GM19468 (cell line): ENCODE results near the gene SMAD4.
A peak's percentile ranks its signal among the peaks of the same experiment; 100 is the strongest.
"Not testable (repeated sequence)": the region's sequence is repeated elsewhere in the genome, so short reads cannot be mapped to it uniquely, and the experiment has no call there.

ENCODE experiments used
- ATAC-seq: cut with Tn5 transposase; IDR thresholded peaks from one replicate; pipeline ENCODE4 v1.9.1; 2021; ENCODE audit warnings: mild to moderate bottlenecking, moderate library complexity, moderate number of reproducible peaks; ENCODE audit not compliant: unreplicated experiment; ENCODE audit errors: extremely low read depth

The SMAD4 gene

DNA sequence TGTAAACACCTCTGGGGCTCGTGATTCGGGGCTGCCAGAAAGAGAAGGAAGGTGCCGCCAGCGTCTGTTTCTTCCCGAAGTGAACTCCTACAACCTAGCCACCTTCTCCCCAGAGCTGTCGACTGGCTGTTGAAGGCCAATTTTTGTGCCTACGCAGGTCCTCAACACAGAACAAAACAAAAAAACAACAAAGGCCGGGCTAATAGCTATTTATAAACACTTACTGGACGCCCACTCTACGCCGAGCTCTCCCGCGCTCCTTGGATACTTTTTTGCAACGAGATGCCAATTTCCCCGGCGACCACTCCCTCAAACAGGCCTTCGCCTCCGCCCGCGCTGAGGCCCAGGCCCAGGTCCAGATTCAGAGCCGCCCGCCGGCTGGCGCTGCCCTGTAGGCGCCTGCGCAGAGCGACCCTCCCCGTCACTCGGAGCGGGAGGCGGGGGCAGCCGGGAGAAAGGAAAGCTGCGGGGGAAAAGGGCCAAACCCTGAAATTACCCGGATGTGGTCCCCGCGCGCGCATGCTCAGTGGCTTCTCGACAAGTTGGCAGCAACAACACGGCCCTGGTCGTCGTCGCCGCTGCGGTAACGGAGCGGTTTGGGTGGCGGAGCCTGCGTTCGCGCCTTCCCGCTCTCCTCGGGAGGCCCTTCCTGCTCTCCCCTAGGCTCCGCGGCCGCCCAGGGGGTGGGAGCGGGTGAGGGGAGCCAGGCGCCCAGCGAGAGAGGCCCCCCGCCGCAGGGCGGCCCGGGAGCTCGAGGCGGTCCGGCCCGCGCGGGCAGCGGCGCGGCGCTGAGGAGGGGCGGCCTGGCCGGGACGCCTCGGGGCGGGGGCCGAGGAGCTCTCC, at the start of gene SMAD4:
Gene SMAD4, plus strand, starts transcription at position 520 of the 843 bp plus-strand sequence. CDS start 16,834 bp downstream, outside the sequence.
- peak; percentile 77 for ATAC-seq

- no peak for ATAC-seq
Measured at GRCh38 chr18:50981381-50981780, 48.6 kb upstream of the SMAD4 start.

DNA sequence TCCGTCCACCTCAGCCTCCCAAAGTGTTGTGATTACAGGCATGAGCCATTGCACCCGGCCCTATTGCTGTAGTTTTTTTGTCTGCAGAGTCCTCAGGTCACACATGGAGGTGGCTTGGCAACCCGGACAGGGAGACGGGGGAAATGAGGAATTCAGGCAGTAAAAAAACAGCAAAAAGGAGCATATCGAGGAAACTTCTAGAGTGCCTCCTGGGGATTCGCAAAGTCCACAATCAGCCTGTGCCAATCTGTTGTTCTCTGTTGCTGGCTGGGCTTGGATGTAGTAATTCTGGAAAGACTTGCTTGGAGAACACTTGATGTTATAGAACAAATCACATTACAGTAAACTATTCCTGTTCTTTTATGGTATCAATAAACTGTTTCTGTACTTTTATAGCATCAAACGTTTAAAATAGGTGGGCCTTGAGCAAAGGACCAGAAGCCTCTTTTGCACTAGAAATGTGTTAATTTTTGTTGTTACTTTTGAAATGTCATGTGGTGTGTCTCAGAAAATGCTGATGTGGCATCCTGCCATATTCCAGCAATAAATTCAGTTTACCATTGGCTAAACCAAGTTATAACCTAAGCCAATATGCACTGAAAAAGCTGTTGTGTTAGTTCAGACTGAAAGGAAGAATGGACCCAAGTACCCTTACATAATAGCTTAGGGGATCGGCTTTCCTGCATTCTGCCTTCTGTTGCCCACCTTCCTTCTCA, 47.8 kb upstream of the SMAD4 start:
- no peak for ATAC-seq

DNA sequence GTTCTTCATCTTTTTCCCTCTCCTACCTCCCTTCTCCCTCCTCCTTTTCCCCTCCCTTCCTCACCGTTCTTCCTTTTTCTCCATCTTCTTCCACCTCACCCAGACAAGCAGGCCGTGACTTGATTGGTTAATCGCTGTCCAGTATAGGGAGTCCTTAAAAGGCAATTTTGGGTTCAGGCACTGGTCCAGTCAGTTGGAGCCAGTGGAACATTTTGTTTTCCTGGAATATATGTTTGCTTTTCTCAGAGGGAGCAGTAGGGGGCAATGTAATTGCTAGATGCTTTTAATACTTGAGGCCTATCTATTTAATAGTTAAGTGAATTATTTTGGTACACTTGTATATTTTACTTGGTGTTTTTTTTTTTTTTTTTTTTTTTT, 47.2 kb upstream of the SMAD4 start:
- no peak for ATAC-seq

DNA sequence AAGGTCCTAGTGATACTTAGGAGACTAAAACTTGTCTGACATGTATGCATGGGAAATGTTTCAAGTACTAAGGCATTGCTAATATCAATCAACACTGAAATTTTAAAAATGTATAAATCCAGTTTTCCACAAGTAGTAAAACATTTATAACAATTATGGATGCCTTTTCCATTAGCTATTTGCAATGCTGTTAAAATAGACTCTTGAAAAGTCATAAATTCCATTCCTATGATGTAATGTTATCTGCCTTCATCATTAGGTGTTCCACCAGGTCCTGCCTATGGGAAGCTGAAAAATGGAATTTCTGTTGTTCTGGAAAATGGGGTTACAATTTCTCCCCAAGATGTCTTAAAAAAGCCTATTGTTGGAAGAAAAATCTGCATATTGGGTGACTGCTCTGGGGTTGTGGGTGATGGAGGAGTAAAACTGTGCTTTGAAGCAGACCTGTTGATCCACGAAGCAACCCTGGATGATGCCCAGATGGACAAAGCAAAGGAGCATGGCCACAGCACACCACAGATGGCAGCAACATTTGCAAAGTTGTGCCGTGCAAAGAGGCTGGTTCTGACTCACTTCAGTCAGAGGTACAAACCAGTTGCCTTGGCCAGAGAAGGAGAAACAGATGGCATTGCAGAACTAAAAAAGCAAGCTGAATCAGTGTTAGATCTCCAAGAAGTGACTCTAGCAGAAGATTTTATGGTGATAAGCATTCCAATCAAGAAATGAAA, 43.5 kb upstream of the SMAD4 start:
- no peak for ATAC-seq

GRCh38 chr18:50987261-50987660, 42.8 kb upstream of the SMAD4 start:
- no peak for ATAC-seq

DNA sequence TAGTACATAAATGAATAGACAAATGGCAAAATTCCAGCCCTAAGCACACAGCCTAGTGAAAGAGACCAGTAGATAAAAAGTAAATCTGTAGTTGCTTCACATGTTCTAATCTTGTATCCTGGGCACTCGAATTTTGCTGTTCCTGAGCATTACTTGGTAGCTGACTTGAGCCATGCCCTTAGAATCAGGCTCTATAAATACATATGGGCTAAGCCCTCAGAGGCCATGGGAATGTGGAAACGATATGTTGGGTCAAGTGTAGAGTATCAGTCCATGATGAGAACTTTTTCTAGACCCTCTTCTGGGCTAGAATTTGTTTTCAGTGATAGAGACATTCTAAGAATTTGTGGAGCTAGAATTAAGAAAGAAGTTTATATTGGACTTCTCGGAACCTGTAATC, 40.3 kb upstream of the SMAD4 start:
- no peak for ATAC-seq

- no peak for ATAC-seq
Measured at GRCh38 chr18:50992351-50992762, 37.7 kb upstream of the SMAD4 start.

DNA sequence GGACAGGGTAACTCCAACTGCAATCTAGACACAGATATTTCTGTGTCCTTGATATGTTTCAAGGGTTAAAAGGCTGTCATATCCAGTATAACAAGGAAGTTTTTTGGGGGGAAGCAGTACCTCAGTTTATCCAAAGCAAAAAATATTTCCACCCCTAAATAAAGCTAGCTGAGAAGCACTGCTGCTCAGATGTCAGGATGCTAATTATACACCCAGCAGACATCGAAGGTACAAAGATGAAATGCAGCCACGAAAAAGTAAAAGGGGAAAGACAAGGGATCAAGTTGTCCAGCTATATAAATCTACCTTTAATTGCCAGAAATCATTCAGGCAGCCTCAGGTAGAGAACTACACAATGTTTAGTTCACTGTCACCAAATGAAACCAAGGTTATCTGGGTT, 36.0 kb upstream of the SMAD4 start:
- no peak for ATAC-seq

GRCh38 chr18:51003174-51003573, 26.8 kb upstream of the SMAD4 start:
- ATAC-seq = not testable (repeated sequence)

- ATAC-seq = no peak
Measured at GRCh38 chr18:51006061-51006818, 23.8 kb upstream of the SMAD4 start.

DNA sequence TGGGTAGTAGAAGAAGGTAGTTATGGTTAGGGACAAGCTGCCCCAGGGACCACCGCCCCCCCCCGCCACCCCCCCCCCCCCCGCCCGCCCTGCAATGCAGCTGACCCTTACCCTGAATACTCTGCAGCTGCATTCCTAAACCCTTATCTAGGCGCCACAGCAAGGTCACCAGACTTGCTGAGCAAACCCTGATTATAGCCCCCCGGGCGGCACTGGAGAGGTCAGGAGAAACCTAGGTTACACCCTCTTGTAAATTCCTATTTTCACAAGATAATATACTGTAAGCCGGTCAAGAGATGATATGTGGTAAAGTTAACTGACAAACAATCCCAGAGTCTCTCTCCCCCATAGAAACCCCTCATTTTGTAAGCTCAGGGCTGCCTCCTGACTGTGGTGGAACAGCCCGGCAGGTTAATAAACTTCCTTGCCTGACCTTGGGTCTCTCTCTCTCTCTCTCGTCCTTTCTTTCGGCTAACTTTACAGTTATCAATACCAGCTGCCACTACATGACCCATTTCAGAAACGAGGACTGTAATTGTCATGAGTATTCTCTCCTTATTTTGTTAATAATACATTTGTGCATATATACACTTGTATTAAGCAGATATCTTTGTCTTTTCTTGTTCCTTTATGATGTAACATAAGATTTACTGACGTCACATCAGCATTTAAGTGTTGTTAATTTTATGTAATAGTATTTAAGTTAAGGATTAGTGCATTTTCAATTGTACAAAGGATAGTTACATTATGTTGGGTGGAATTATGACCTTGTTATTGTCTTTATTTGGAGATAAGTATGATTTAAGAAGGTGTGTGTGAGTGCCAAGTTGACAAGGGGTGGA, 22.8 kb upstream of the SMAD4 start:
- ATAC-seq = no peak

- ATAC-seq = no peak
Measured at GRCh38 chr18:51007790-51008139, 22.2 kb upstream of the SMAD4 start.

DNA sequence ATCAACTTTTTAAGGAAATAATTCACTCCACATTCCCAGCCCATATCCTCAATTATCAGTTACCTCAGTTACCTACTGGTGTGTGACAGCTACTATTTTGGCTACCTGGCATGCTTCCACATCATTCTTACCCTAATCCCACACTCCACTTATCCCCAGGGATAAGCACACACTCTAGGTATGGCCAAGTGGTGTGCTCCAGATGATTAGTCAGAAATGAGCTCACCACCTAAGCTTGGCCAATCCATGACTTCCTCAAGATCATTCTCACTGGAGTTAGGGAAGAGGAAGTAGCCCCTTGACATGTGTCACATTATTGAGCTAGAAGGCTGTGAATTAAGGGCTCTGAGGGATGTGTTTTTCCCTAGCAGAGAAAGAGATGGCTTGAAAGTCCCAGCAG, 20.9 kb upstream of the SMAD4 start:
- ATAC-seq = no peak

DNA sequence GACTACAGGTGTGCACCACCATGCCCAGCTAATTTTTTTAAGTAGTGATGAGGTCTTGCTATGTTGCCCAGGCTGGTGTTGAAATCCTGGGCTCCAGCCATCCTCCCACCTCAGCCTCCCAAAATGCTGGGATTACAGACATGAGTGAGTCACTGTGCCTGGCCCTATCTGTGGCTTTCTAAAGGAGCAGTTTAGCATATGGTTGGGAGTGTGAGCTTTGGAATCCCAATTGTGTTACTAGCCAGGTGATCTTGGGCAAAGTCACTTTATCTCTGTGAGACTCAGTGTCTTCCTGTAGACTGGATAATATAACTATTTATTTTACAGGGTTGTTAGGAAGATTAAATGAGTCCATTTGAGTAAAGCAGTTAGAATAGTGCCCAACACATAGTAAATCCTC, 19.8 kb upstream of the SMAD4 start:
- no peak for ATAC-seq

DNA sequence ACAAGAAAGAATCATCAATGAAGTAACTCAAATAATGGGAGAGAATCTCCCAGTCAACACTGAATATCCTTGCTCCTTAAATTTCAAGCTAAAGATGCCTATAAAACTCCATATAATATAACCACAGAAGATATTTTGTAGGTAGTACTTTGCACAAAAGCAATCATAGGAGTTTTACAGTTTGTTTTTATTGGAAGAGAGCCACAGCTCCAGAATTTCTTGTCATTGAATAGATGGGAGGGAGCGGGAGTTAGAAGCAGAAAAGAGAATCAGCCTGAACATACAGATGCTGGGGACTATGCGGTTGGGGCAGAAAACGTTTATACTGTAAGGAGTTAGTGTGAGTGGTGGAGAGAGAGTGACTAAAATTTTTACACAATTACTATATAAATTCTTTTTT, 18.3 kb upstream of the SMAD4 start:
- no peak for ATAC-seq

GRCh38 chr18:51012441-51012840, 17.6 kb upstream of the SMAD4 start:
- ATAC-seq = no peak

DNA sequence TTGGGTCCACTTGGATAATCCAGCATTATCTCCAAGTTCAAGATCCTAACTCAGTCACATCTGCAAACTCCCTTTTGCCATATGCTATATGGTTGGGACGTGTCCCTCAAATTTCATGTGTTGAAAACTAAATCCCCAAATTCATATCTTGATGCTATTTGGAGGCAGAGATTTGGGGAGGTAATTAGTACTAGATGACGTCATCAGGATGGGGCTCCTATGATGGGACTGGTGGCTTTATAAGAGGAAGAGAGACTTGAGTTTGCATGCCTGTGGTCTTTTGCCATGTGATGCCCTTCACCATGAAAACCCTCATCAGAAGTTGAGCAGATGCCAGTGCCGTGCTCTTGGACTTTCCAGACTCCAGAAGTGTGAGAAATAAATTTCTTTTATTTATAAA, 16.8 kb upstream of the SMAD4 start:
- ATAC-seq = no peak

DNA sequence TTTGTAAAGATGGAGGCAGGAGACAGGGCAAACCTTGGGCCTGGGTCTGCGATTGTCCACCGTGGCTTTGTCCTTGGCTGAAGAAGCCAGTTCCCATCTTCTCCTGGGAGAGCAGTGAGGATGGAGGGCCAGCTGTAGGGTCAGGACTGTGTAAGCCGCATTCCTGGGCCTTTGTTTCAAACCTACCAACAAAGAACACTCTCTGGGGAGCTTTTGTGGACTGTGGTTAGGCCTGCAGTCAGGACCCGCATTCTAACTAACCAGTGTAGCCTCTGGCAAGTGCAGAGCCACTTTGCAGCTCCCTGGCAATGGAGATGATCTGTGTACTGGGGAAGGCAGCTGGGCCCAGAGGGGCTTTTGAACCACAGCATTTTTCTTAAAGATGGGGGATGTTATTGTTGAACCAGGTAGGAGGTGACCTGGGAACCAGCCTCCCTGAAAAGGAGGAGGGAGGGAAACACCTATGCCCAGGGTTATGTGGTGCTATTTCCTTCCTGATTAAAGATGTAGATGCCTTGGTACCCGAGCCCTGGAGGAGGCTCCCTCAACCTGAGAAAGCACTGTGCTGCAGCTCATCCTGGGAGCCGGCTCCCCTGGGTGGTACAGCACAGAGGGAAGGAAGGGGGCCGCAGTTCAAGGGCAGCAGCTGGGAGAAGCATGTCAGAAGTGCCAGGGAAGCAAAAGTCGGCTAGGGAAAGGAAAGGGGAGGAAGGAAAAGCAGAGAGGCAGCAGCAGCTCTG, 12.7 kb upstream of the SMAD4 start:
- no peak for ATAC-seq
